RWPE2 (cell line): ENCODE measurements around the gene NCOA4.

Experiments
- ATAC-seq: fragments of 200-7000 bp; cut with Tn5 transposase; 3 replicates; pipeline ENCODE4 v1.9.1; 2021; ENCODE audit warnings: low read depth
- DNase-seq: peaks from one replicate; pipeline ENCODE4 v3.0.0-alpha.2; 2020; ENCODE audit warnings: low spot score
- H3K27ac ChIP-seq: fragments of 450-650 bp; 2 replicates; pipeline ENCODE4 v1.5.1; 2017; ENCODE audit warnings: mild to moderate bottlenecking; ENCODE audit not compliant: poor library complexity, severe bottlenecking
- H3K27me3 ChIP-seq: fragments of 250-450 bp; sonication (Bioruptor Pico); 2 replicates; pipeline ENCODE4 v1.5.1; 2021; ENCODE audit warnings: mild to moderate bottlenecking, moderate library complexity; ENCODE audit not compliant: insufficient read depth, poor library complexity, severe bottlenecking
- H3K36me3 ChIP-seq: fragments of 250-450 bp; sonication (Bioruptor Pico); 2 replicates; pipeline ENCODE4 v1.5.1; 2020; ENCODE audit warnings: low read depth, mild to moderate bottlenecking, moderate library complexity
- H3K4me1 ChIP-seq: fragments of 250-450 bp; sonication (Bioruptor Pico); 2 replicates; pipeline ENCODE4 v1.5.1; 2021; ENCODE audit warnings: mild to moderate bottlenecking, moderate library complexity; ENCODE audit not compliant: insufficient read depth, poor library complexity, severe bottlenecking
- H3K4me3 ChIP-seq: fragments of 250-450 bp; sonication (Bioruptor Pico); 2 replicates; pipeline ENCODE4 v1.5.1; 2021; ENCODE audit warnings: mild to moderate bottlenecking, moderate library complexity; ENCODE audit not compliant: severe bottlenecking
- H3K9me3 ChIP-seq: fragments of 250-450 bp; sonication (Bioruptor Pico); 2 replicates; pipeline ENCODE4 v1.5.1; 2021; ENCODE audit warnings: mild to moderate bottlenecking, moderate library complexity; ENCODE audit not compliant: severe bottlenecking
- TF ChIP-seq, protein P1 (sequence below): fragments of 450-650 bp; IDR thresholded peaks from one replicate; pipeline ENCODE4 v1.5.1; 2017; ENCODE audit warnings: mild to moderate bottlenecking, moderate library complexity; ENCODE audit not compliant: poor library complexity, severe bottlenecking

NCOA4 gene

DNA sequence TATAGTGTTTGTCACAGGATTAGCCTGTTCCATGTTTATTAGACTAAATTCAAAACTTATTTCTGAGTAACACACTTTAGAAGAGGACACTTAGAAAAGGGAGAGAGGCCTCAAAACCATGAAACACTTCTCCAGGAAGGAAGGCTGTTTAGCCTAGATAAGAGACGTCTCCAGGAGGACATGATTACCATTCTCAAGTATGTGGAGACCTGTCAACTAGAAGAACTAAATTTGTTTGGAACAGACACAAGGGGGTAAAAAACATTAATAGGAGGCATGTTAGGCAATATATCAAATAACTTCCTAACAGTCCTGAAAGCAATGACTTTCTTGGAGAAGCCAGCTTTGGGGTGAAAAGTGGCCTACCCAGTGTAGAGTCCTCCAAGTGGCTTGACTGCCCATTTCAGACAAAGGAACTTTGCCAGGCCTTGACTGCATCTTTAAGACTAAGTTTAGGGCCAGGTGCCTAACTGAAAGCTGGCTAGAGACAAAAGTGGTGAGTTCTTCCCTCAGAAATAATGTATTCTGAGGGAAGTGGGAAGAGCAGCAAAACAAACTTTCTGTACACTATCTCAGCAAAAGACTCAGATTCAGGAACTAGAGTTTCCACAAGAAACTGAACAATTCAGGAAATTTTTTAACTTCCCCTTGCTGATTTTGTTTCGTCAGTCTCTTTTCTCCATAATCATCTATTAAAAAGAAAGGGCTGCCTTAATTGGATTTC is 11.8 kb downstream of the NCOA4 start:
- Histone ChIP-seq H3K27ac (no peak overlapping the region), H3K9me3 (no peaks in the 10 kb centered on the region), H3K4me3 (no peak overlapping the region), H3K4me1 (peaks cover 14% of the 10 kb centered on the region), H3K27me3 (no peaks in the 10 kb centered on the region), H3K36me3 (peaks cover 33% of the 10 kb centered on the region)
- DNase-seq (no peak), ATAC-seq (no peak)
- TF ChIP-seq, protein P1, sequence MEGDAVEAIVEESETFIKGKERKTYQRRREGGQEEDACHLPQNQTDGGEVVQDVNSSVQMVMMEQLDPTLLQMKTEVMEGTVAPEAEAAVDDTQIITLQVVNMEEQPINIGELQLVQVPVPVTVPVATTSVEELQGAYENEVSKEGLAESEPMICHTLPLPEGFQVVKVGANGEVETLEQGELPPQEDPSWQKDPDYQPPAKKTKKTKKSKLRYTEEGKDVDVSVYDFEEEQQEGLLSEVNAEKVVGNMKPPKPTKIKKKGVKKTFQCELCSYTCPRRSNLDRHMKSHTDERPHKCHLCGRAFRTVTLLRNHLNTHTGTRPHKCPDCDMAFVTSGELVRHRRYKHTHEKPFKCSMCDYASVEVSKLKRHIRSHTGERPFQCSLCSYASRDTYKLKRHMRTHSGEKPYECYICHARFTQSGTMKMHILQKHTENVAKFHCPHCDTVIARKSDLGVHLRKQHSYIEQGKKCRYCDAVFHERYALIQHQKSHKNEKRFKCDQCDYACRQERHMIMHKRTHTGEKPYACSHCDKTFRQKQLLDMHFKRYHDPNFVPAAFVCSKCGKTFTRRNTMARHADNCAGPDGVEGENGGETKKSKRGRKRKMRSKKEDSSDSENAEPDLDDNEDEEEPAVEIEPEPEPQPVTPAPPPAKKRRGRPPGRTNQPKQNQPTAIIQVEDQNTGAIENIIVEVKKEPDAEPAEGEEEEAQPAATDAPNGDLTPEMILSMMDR = no peak

DNA sequence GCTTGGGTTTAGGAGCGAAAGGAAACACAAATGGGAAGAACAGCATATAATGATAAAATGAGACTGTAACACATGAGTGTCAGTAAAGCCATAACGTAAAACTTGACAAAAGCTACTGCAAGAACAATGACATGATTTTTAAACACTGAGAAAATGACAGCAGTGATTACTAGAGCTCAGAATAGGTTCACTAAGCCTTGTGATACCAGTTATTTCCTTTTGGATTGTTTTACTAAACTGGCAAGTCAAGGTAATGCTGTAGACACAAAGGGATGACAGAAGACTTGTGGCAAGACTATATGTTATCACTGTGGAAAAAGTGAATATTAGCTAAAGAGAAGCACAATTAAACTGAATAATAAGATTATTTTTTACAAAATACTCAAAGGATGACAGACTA is 12.7 kb downstream of the NCOA4 start:
- Histone ChIP-seq H3K27me3 (no peaks in the 10 kb centered on the region), H3K9me3 (no peaks in the 10 kb centered on the region), H3K27ac (no peak overlapping the region), H3K4me3 (no peak overlapping the region), H3K4me1 (peaks cover 12% of the 10 kb centered on the region), H3K36me3 (peaks cover 42% of the 10 kb centered on the region)
- ATAC-seq (no peak), DNase-seq (no peak)
- TF ChIP-seq, protein P1 = no peak

DNA sequence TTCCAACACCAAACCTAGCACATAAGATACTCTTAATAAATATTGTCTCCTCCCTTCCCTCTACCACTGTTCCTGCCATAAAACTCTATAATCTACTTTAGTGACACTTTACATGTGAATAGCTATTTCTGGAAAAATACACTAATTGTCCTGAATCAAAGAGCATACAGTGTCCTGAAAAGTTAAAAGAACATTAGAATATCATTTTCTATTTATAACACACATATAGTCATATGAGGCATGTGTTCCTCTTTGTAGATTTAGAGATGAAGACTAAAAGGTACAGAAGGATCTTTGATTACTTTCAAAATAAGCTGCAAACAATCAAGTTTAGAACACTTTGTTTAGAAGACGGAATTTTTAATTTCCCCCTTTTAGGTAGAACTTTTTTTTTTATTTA is 13.6 kb downstream of the NCOA4 start:
- Histone ChIP-seq H3K36me3 (peaks cover 51% of the 10 kb centered on the region), H3K4me3 (no peak overlapping the region), H3K4me1 (peaks cover 7% of the 10 kb centered on the region), H3K9me3 (no peaks in the 10 kb centered on the region), H3K27ac (no peak overlapping the region), H3K27me3 (no peaks in the 10 kb centered on the region)
- DNase-seq (no peak), ATAC-seq (no peak)
- TF ChIP-seq, protein P1 = no peak

DNA sequence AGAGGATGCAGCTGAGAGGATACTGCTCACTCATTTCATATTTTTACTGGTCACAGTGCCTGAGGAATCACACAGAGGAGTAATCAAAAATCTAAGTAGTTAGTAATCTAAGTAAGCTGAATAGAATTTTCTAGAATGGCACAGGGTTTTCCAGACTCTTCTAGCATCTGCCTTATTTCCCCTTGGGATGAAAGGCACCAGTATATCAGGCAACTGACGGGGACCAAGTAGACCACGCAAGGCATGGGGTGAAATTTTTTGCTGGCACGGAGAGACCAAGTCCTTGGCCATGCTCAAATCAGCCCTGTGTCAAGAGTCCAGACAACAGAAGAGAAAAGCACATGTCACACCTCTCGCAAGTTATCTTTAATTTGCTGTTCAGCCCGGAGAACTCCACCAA is 14.2 kb downstream of the NCOA4 start:
- DNase-seq (no peak), ATAC-seq (no peak)
- Histone ChIP-seq H3K27ac (no peak overlapping the region), H3K9me3 (no peaks in the 10 kb centered on the region), H3K4me3 (no peak overlapping the region), H3K27me3 (no peaks in the 10 kb centered on the region), H3K36me3 (peaks cover 58% of the 10 kb centered on the region), H3K4me1 (peaks cover 2% of the 10 kb centered on the region)
- TF ChIP-seq, protein P1 = no peak

DNA sequence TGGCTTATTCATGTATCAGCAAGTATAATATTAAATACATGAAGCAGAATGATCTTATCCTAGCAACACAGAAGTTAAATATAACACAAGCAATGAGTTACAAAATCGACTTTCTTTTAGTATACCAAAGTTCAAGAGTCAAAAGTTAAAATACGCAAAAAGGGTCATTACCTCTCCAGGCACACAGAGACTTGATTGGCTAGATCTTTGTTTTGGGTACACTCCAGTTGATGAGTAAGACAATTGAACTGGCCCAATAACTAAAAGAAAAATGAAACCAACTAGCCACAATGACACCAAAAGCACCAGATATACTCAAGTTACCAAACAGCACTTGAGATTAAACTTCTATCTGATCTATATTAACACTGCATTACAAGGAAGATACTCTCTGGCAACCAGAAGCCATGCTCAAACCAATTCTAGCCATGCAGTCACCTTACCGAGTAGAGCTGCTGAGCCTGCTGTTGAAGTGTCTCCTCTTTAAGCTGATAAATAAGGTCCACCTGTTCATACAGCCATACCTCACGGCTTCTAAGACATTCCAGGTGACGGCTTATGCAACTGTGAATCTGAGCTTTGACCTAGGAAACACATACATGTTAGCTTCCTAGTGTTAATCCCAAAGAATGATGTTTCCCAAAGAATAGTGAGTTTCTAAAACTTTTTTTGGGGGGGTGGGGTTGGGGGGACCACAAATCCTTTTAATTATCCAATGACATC is 15.6 kb downstream of the NCOA4 start:
- H3K27me3 ChIP-seq = no peaks in the 10 kb centered on the region
- no peaks in the 10 kb centered on the region for H3K4me1 ChIP-seq
- no peak overlapping the region for H3K27ac ChIP-seq
- DNase-seq (no peak), ATAC-seq (no peak)
- peaks cover 69% of the 10 kb centered on the region for H3K36me3 ChIP-seq
- H3K4me3 ChIP-seq = no peak overlapping the region
- TF ChIP-seq, protein P1 = no peak
- H3K9me3 ChIP-seq = no peaks in the 10 kb centered on the region
